Stimulated activated naive CD8-positive, alpha-beta T cell treated with anti-CD3 and anti-CD28 coated beads, Interleukin-15, Interleukin-2, amounts not matched to agents 100 U/mL and 50 U/mL, for 24 hours (primary cell): Measurements from ENCODE around the gene AVPR2.

Source experiments
- ATAC-seq: fragments of 150-1000 bp; cut with Tn5 transposase; one replicate; pipeline ENCODE4 v1.10.0; 2021
- DNase-seq: peaks from one replicate; pipeline ENCODE4 v3.0.0; 2021

AVPR2 gene

GRCh38 chrX:153885968-153886903 is 18.2 kb upstream of the AVPR2 start, which contains the start of gene L1CAM:
Gene L1CAM (minus strand): TSS chrX:153886173. CDS start chrX:153875836, 10,337 bp downstream.
- DNase-seq (no peak), ATAC-seq (no peak)

DNA sequence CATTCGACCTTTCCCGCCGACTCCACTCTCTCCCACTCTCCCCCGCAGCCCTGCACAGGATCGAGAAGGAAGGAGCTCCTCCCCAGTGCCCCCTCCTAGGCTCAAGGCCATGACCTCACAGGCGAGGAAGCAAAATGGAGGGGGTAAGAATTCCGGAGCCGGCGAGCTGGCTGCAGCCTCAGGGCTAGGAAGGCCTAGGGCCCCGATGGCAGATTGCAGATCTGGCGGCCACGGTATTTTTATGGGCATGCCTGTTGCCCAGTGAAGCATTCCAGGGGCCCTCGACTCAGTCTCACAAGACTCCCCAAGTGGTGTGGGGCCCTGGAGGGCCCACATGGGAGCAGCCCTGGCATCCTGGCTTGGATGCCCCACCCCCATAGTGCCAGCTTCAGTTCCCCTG is 17.6 kb upstream of the AVPR2 start:
- DNase-seq (no peak), ATAC-seq (no peak)

GRCh38 chrX:153887385-153887784 is 17.1 kb upstream of the AVPR2 start:
- DNase-seq, result no peak
- ATAC-seq, result no peak

GRCh38 chrX:153888344-153888743 is 16.1 kb upstream of the AVPR2 start:
- ATAC-seq, result peak; percentile 24

GRCh38 chrX:153889123-153889522 is 15.3 kb upstream of the AVPR2 start:
- no peak for DNase-seq
- no peak for ATAC-seq

More at GRCh38 chrX:153888344-153888743, 16.1 kb upstream of the AVPR2 start:
- no peak for DNase-seq

DNA sequence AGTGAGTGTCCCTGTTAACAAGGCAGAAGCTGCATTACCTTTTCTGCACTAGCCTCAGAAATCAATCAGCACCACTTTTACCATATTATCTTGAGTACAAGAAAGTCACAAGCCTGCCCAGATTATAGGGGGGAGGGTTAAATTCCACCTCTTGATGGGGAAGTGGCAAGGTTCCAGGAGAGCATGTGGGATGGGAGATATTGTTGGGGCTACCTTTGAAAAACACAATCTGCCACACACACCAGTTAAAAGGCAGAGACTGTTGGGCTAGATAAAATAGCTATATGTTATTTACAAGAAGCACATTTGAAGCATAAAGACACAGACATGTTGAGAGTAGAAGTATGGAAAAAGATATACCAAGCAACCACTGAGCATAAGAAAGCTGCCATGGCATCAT is 6.6 kb upstream of the AVPR2 start:
- no peak for DNase-seq
- ATAC-seq, result no peak

DNA sequence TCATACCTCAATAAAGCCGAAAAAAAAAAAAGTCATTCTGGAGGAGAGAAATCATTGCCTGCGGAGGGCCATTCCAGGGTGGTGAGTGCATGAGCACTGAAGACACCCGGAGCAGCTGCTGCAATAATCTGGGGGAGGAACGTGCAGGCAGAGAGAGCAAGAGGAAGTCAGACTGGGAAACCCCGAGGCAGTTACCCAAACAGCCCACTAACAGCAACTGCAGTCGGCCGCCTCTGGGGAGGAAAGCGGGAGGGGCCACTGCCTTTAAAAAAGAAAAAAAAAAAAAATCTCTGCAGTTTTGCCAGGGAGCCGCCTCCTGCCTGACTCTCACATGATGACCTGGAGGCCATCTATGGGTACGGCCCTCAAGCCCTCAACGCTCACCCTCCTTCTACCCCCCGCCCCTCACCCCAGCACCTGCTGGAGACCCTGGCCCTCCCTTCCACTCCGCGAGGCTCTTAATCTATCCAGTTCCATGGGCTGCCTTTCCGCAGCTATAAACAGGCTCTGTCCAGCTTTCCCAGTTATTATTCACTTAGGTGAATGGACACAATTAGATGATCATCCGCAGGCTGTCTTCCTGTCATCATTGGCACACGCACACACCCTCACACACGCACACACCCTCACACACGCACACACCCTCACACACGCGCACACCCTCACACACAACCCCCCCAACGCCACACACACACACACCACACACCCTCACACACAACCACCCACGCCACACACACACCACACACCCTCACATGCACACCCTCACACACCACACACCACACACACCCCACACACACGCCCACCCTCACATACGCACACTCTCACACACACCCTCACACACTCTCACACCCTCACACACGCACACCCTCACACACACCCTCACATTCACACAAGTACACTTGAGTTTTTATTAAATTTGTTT is 3.4 kb upstream of the AVPR2 start:
- peak; percentile 62 for DNase-seq

DNA sequence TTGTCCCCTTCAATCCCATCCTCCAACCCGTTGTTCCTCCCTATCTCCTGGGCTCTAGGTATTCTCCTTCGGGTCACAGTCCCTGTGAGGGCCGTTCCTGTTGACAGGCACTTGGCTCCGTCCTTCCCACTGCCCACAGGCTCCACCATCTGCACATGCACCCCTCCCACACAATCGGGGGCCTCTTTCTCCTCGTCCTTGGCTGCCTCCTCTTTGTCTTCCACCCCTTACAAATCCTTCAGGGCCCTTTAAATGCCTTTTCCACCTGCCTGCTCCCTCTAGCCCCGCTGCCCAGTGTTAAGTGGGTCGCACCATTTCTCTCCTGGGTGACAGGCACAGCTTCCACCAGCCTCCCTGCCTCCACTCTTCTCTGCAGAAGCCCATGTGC is 2.7 kb upstream of the AVPR2 start:
- no peak for DNase-seq
- no peak for ATAC-seq

More for the DNA sequence above, 3.4 kb upstream of the AVPR2 start:
- ATAC-seq, result peak; percentile 80

DNA sequence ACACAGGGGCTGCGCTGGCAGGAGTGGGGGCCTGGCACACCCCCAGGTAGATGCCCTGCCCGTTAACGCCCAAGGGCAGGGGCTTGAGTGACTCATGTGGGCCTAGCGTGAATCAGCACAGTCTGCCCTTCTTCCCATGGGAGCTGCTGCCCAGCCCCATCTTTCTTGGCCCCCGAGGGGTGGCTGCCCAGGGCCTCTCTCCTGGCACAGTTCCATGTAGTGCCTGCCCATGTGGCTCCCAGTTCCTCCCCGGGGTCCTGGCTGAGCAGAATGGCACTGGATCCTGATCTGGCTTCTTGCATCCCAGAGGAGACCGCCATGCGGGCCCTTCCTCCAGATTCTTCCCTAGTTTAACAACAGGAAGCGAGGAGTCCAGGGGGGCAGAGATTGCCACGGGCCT is 2.1 kb upstream of the AVPR2 start:
- DNase-seq (no peak), ATAC-seq (no peak)

DNA sequence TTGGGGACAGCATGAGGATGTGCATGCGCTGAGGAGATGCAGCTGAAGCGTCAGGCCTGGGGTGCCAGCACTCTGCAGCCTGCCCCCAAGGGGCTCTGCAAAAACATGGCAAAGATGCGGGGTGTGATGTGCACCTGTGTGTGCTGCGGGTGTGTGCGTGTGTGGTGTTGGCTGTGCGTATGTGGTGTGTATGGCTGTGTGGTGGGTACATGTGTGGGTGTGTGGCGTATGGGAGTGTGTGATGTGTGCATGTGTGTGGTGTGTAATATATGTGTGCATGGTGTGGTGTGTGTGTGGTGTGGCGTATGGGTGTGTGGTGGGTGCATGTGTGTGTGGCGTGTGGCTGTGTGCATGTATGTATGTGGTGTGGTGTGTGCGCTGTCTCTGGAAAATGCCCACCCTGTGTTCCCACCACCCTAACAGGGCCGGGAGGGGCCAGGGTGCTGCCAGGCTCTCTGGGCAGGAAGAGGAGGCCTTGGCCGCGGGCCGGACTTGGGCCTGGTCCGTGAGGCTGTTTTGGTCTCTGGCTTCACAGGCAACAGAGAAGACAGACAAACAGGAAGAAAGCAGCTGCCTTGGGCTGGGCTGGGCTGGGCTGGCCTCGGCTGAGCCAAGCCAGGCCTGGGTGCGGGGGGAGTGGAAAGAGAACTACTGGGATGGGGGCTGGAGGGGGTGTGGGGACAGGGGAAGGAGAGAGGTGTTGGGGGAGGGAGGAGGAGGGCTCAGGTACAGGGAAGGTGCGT is 1.1 kb upstream of the AVPR2 start:
- no peak for DNase-seq
- ATAC-seq, result no peak

- ATAC-seq (no peak), DNase-seq (no peak)
Observed at GRCh38 chrX:153905481-153906095, 1.1 kb downstream of the AVPR2 start.

- ATAC-seq (peak; percentile 44), DNase-seq (peak; percentile 9)
Observed at GRCh38 chrX:153906126-153906917, 1.8 kb downstream of the AVPR2 start.

DNA sequence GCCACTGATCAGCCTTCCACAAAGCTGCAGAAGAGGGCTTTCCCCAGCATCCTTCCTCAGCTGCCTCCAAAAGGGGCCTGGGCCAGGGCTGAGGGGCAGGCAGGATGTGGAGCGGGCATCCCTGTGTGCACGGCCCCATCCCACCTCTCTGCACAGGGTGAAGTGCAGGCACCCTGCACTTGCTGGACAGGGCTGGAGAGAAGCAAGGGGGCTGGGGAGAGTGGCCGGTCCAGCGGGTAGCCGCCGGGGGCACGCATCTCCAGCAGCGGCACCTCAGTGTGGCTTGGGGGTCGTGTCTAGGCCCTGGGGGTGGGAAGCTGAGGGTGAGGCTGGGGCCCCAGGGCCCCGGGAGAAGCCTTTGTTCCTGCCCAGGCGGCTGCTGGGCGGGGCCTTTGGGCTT is 3.0 kb downstream of the AVPR2 start:
- no peak for ATAC-seq
- DNase-seq, result no peak

DNA sequence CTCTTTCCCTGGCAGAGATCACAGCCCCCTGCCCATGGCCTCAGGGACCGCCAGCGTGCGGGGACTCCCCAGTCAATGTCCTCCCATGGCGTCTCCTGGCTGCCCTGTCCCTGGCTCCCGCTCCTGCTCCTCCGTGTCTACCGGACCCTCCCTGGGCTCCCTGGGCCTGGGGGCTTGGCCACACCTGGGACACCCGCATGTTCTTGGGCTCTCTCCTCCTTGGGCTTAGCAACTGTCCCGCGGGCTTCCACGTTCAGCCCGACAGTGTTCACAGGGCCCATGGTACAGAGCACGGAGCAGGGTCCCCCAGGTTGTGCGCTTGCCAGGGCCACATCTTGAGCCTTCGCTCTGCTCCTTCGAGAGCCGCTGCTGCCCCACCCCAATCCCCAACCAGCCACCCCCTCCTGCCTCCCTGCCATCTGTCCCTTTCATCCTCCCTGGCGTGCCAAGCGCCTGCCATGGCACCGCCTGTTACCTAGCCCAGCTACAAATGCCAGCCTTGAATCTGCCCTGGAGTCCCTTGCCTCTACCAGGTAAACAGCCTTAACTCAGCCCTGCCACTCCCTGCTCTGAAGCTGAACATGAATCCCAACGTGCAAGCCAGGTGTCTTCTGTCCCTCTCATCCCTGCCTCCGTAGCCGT is 3.9 kb downstream of the AVPR2 start:
- DNase-seq, result no peak
- no peak for ATAC-seq

DNA sequence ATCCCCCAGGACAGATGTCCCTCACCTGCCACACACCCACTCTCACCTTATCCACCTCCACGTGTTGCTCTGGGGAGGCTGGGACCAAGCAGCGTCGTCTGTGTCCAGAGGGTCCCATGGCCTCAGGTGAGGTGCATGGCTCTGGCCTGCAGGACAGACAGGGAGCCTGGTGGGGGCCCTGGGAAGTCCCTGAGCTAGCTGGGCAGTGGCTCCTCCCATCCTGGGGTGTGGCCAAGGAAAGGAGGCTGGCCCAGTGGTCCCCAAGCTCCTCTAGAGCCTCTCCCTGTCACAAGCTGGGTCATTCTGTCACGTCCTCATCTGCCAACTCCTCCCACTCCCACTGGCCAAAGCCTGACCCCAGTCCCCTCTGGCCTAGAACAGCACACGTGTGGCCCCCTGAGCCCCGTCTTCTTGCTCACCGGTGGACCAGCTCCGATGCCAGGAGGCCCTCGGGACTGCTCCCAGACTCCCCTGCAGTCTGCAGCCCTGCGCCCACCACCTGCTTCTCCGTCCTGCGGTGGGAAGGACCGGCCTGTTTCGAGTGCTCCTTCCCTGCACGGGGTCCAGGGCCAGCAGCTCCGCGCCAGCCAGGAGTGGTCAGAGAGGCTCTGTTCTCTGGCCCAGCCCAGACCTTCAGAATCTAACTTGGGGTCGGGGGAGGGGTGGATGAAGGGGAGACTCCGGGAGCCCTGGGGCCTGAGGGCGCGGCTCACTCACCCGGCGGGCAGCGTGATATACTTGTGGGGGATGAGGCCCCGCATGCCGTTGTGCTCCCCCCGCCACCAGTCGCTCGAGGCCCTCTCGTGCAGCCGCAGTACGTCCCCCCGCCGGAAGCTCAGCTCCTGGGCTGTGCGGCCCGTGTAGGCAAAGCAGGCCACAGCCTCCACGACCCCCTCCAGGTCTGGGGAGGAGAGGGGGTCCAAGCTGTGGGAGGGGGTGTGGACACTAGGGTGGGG is 4.8 kb downstream of the AVPR2 start:
- ATAC-seq, result no peak
- no peak for DNase-seq

DNA sequence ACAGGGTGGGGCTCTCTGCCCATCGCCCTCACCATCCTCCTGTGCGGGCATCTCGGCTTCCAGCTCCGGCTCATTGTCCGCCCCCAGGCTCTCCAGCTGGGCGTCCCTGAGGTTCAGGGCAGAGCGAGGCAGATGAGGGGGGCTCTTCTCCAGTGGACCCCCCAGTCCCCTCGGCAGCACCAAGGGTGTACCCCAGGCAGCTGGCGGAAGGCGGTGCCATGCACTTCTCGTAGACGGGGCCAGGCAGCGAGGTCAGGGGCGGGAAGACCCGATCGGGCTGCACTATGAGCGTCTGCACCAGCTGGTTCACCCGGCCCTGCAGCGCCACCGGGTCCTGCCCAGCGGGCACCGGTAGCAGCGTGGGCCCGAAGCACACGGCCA is 5.5 kb downstream of the AVPR2 start:
- DNase-seq (no peak), ATAC-seq (no peak)

DNA sequence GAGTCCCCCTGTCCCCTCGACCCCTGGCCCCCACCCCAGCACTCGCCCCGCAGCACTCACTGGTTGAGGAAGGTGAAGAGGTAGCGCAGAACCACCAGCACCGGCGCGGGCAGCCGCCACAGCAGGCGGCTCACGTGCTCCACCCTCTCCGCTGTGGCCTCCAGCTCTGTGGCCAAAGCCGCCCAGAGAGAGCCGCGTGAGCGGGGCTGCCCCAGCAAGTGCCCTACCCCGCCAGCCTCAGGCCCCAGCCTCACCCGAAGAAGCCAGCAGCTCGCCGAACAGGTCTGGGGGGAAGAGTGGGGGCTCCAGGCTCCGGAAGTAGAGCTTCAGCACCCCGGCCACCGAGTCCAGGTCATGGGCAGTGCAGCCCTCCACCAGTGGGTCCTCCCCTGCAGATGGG is 6.0 kb downstream of the AVPR2 start:
- ATAC-seq, result no peak
- no peak for DNase-seq

DNA sequence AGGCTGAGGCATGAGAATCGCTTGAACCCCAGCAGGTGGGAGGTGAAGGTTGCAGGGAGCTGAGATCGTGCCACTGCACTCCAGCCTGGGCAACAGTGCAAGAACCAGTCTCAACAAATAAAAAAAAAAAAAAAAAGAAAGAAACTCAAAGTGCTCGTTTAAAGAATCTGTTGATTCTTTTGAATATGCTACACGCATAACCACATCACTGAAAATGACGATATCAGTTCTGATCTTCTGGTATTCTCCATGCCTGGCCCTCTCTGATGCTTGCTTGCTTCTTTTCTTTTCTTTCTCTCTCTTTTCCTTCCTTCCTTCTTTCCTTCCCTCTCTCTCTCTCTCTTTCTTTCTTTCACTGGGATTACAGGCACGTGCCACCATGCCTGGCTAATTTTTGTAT is 7.3 kb downstream of the AVPR2 start:
- no peak for ATAC-seq
- no peak for DNase-seq

- DNase-seq, result no peak
Observed at GRCh38 chrX:153913211-153913610, 8.7 kb downstream of the AVPR2 start.

More at GRCh38 chrX:153913211-153913610, 8.7 kb downstream of the AVPR2 start:
- no peak for ATAC-seq
